Mononuclear cell (primary cell): ENCODE measurements around the gene CCDC83. TPM values are rescaled to one million over a fixed set of nuclear protein-coding genes. Genes with fewer than 3 reads are reported as not detected.
"Not testable (repeated sequence)": the region's sequence is repeated elsewhere in the genome, so short reads cannot be mapped to it uniquely, and the experiment has no call there.

Experiments used
- H3K27me3 ChIP-seq: 2 replicates; pipeline ENCODE4 v1.6.0; 2011; ENCODE audit warnings: low read length, control low read depth; ENCODE audit not compliant: insufficient read depth
- H3K4me1 ChIP-seq: 2 replicates; pipeline ENCODE4 v1.5.1; 2011; ENCODE audit warnings: mild to moderate bottlenecking, low read length, control low read depth; ENCODE audit not compliant: insufficient read depth
- H3K4me3 ChIP-seq: 2 replicates; pipeline ENCODE4 v1.5.1; 2011; ENCODE audit warnings: mild to moderate bottlenecking, low read length, moderate library complexity
- H3K9me3 ChIP-seq: 2 replicates; pipeline ENCODE4 v1.5.1; 2011; ENCODE audit warnings: low read depth, mild to moderate bottlenecking, control low read depth, low read length
- total RNA-seq: library from RNA; depleted of rRNA; stranded (reverse); fragments of >200 nt; gene quantifications from one replicate; pipeline ENCODE4 v1.2.3, GENCODE V29; 2012

The CCDC83 gene
- total RNA-seq, 1 donor = under 0.01 TPM

GRCh38 chr11:85853541-85853940 is 1.6 kb upstream of the CCDC83 start:
- H3K27me3 ChIP-seq, H3K9me3 ChIP-seq, H3K4me3 ChIP-seq: not testable (repeated sequence)
- peaks cover 13% of the 10 kb centered on the region for H3K4me1 ChIP-seq

GRCh38 chr11:85854212-85854556 is 999 bp upstream of the CCDC83 start:
- H3K9me3 ChIP-seq = no peaks in the 10 kb centered on the region
- H3K4me1 ChIP-seq = peaks cover 13% of the 10 kb centered on the region
- no peaks in the 10 kb centered on the region for H3K27me3 ChIP-seq
- H3K4me3 ChIP-seq = peak overlapping the region; percentile 50

- Histone ChIP-seq H3K9me3 (no peaks in the 10 kb centered on the region), H3K4me3 (peak overlapping the region; percentile 50), H3K4me1 (peaks cover 13% of the 10 kb centered on the region), H3K27me3 (no peaks in the 10 kb centered on the region)
Measured at GRCh38 chr11:85854557-85855340, 434 bp upstream of the CCDC83 start.

- H3K4me1 ChIP-seq = peaks cover 13% of the 10 kb centered on the region
- no peak overlapping the region for H3K4me3 ChIP-seq
- no peaks in the 10 kb centered on the region for H3K27me3 ChIP-seq
- no peaks in the 10 kb centered on the region for H3K9me3 ChIP-seq
Measured at GRCh38 chr11:85857098-85857497, 1.9 kb downstream of the CCDC83 start.

- not testable (repeated sequence) for H3K4me1 ChIP-seq, H3K9me3 ChIP-seq, H3K4me3 ChIP-seq, H3K27me3 ChIP-seq
Measured at GRCh38 chr11:85859541-85859940, 4.4 kb downstream of the CCDC83 start.

GRCh38 chr11:85863855-85864254 is 8.7 kb downstream of the CCDC83 start:
- no peaks in the 10 kb centered on the region for H3K9me3 ChIP-seq
- H3K27me3 ChIP-seq = no peaks in the 10 kb centered on the region
- H3K4me3 ChIP-seq = no peak overlapping the region
- H3K4me1 ChIP-seq = no peaks in the 10 kb centered on the region

GRCh38 chr11:85866137-85866827 is 11.1 kb downstream of the CCDC83 start:
- no peaks in the 10 kb centered on the region for H3K27me3 ChIP-seq
- H3K4me1 ChIP-seq = no peaks in the 10 kb centered on the region
- H3K4me3 ChIP-seq = no peak overlapping the region
- H3K9me3 ChIP-seq = no peaks in the 10 kb centered on the region

GRCh38 chr11:85867751-85868150 is 12.6 kb downstream of the CCDC83 start:
- Histone ChIP-seq H3K4me3 (no peak overlapping the region), H3K27me3 (no peaks in the 10 kb centered on the region), H3K4me1 (no peaks in the 10 kb centered on the region), H3K9me3 (no peaks in the 10 kb centered on the region)

GRCh38 chr11:85869781-85870180 is 14.6 kb downstream of the CCDC83 start:
- Histone ChIP-seq H3K9me3 (no peaks in the 10 kb centered on the region), H3K27me3 (no peaks in the 10 kb centered on the region), H3K4me3 (no peak overlapping the region), H3K4me1 (no peaks in the 10 kb centered on the region)

GRCh38 chr11:85874265-85874664 is 19.1 kb downstream of the CCDC83 start:
- Histone ChIP-seq H3K27me3 (no peaks in the 10 kb centered on the region), H3K4me1 (no peaks in the 10 kb centered on the region), H3K4me3 (no peak overlapping the region), H3K9me3 (no peaks in the 10 kb centered on the region)

- Histone ChIP-seq H3K4me3 (no peak overlapping the region), H3K27me3 (no peaks in the 10 kb centered on the region), H3K4me1 (no peaks in the 10 kb centered on the region), H3K9me3 (no peaks in the 10 kb centered on the region)
Measured at GRCh38 chr11:85875505-85875904, 20.3 kb downstream of the CCDC83 start.

GRCh38 chr11:85884581-85885021 is 29.4 kb downstream of the CCDC83 start:
- Histone ChIP-seq H3K4me1 (no peaks in the 10 kb centered on the region), H3K27me3 (no peaks in the 10 kb centered on the region), H3K9me3 (no peaks in the 10 kb centered on the region), H3K4me3 (no peak overlapping the region)

GRCh38 chr11:85886089-85887056 is 31.2 kb downstream of the CCDC83 start:
- Histone ChIP-seq H3K9me3 (no peaks in the 10 kb centered on the region), H3K27me3 (no peaks in the 10 kb centered on the region), H3K4me3 (no peak overlapping the region), H3K4me1 (no peaks in the 10 kb centered on the region)

- Histone ChIP-seq H3K9me3 (no peaks in the 10 kb centered on the region), H3K27me3 (no peaks in the 10 kb centered on the region), H3K4me1 (no peaks in the 10 kb centered on the region), H3K4me3 (no peak overlapping the region)
Measured at GRCh38 chr11:85889108-85889507, 33.9 kb downstream of the CCDC83 start.
